Type B pancreatic cell (in vitro differentiated cells): Measurements from ENCODE around the gene ENTHD1. TPM values are rescaled to one million over a fixed set of nuclear protein-coding genes. Genes with fewer than 3 reads are reported as not detected.

Experiments
- DNase-seq: peaks from one replicate; pipeline ENCODE4 v3.0.0; 2021; ENCODE audit warnings: mixed read lengths; ENCODE audit not compliant: unreplicated experiment; ENCODE audit errors: extremely low spot score
- H3K27ac Mint-ChIP-seq: 2 replicates; pipeline ENCODE4 v1.8.0; 2021; ENCODE audit warnings: mild to moderate bottlenecking, mixed read lengths
- H3K27me3 Mint-ChIP-seq: 2 replicates; pipeline ENCODE4 v1.8.0; 2021; ENCODE audit warnings: mixed read lengths
- H3K36me3 Mint-ChIP-seq: 2 replicates; pipeline ENCODE4 v1.8.0; 2021; ENCODE audit warnings: mixed read lengths
- H3K4me1 Mint-ChIP-seq: one replicate; pipeline ENCODE4 v1.8.0; 2021; ENCODE audit warnings: mixed read lengths; ENCODE audit not compliant: unreplicated experiment
- H3K4me3 Mint-ChIP-seq: 2 replicates; pipeline ENCODE4 v1.8.0; 2021; ENCODE audit warnings: mild to moderate bottlenecking, mixed read lengths
- H3K9me3 Mint-ChIP-seq: 2 replicates; pipeline ENCODE4 v1.8.0; 2021; ENCODE audit warnings: mixed read lengths
- total RNA-seq: library from RNA; stranded (reverse); gene quantifications from 2 replicates; pipeline ENCODE4 v1.2.1, GENCODE V29; 2021; ENCODE audit warnings: low replicate concordance
- TF ChIP-seq, protein P1 (sequence below): fragments of 200-600 bp; sonication (generic); conservative IDR thresholded peaks from 2 replicates; pipeline ENCODE4 v1.5.0; 2021; ENCODE audit warnings: antibody characterized with exemption, mild to moderate bottlenecking

Gene ENTHD1
- total RNA-seq, 1 donor from 2014 or later = not detected

DNA sequence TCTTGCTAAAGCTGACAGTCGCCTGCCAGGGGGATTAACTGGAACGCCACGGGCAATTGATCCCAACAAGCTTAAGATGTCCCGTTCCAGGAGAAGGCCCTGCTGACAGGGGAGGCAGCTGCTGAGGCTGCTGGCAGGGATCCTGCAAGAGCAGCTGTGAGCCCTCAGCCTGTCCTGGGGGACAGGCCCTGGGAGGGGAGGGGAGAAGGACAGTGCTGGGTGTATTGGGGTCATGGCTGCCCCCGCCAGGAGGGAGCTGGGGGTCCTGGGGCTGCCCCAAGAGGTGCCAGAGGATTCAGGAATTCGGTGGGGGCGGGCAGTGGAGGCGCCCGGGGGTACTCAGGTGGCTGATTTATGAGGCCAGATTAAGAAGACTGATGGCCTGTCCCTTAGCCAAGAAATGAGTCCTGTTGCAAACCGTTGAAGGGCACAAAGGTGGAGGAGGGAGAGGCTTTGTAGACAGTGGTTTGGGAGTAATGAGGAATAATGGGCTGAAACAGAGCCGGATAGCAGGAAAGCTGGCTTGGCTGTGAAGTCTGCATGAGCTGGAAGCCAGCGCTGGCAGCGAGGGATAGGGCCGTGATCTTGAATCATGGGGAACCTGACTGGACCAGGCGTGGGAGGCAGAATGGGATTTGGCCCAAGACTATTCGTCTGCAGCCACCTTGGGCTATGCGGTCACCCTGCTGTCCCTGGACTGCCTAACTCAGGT, 189.5 kb downstream of the ENTHD1 start:
- Mint-ChIP-seq H3K36me3 (no peaks in the 10 kb centered on the region), H3K4me3 (no peak overlapping the region), H3K27me3 (peaks cover 19% of the 10 kb centered on the region), H3K9me3 (no peaks in the 10 kb centered on the region), H3K27ac (no peak overlapping the region), H3K4me1 (peaks cover 23% of the 10 kb centered on the region)
- TF ChIP-seq, protein P1, sequence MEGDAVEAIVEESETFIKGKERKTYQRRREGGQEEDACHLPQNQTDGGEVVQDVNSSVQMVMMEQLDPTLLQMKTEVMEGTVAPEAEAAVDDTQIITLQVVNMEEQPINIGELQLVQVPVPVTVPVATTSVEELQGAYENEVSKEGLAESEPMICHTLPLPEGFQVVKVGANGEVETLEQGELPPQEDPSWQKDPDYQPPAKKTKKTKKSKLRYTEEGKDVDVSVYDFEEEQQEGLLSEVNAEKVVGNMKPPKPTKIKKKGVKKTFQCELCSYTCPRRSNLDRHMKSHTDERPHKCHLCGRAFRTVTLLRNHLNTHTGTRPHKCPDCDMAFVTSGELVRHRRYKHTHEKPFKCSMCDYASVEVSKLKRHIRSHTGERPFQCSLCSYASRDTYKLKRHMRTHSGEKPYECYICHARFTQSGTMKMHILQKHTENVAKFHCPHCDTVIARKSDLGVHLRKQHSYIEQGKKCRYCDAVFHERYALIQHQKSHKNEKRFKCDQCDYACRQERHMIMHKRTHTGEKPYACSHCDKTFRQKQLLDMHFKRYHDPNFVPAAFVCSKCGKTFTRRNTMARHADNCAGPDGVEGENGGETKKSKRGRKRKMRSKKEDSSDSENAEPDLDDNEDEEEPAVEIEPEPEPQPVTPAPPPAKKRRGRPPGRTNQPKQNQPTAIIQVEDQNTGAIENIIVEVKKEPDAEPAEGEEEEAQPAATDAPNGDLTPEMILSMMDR = no peak
- DNase-seq = no peak

DNA sequence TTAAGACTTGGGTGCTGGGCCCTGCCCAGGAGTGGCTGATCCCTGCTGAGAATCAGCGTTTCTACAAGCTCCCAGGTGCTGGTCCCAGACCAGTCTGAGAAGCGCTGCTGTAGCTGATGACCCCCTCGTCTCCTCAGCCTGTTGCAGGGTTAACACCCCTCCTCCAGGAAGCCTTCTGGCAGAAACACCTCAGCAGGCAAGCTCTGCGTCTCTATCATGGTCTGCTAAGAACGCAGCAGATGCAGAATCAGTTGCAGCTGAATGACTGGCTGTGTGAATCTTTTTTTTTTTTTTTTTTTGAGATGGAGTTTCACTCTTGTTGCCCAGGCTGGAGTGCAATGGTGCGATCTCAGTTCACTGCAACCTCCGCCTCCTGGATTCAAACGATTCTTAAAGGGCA, 190.5 kb downstream of the ENTHD1 start:
- H3K27me3 Mint-ChIP-seq = peaks cover 11% of the 10 kb centered on the region
- H3K27ac Mint-ChIP-seq = no peak overlapping the region
- H3K36me3 Mint-ChIP-seq = no peaks in the 10 kb centered on the region
- H3K4me1 Mint-ChIP-seq = peaks cover 23% of the 10 kb centered on the region
- TF ChIP-seq, protein P1 = no peak
- H3K9me3 Mint-ChIP-seq = no peaks in the 10 kb centered on the region
- DNase-seq = no peak
- H3K4me3 Mint-ChIP-seq = no peak overlapping the region

DNA sequence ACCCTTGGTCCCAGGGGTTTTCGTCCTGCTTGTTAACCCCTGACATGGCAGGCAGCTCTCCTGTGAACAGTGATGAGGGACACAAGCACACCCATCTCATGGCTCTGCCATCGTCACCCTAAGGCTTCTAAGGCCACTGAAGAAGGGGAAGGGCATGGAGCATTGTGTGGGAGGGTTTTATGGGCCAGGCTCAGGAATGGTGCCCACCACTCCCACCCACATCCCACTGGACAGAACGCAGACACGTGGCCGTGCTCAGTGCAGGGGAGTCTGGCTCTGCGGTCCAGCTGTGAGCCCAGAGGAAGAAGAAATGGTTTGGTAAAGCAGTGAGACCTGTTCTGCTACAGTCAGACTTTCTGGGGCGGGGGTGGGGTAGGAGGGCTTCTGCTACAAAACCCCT, 193.0 kb downstream of the ENTHD1 start:
- DNase-seq = no peak
- TF ChIP-seq, protein P1 = no peak
- Mint-ChIP-seq H3K36me3 (no peaks in the 10 kb centered on the region), H3K4me1 (peaks cover 17% of the 10 kb centered on the region), H3K4me3 (no peak overlapping the region), H3K27me3 (peaks cover 14% of the 10 kb centered on the region), H3K9me3 (no peaks in the 10 kb centered on the region), H3K27ac (no peak overlapping the region)

DNA sequence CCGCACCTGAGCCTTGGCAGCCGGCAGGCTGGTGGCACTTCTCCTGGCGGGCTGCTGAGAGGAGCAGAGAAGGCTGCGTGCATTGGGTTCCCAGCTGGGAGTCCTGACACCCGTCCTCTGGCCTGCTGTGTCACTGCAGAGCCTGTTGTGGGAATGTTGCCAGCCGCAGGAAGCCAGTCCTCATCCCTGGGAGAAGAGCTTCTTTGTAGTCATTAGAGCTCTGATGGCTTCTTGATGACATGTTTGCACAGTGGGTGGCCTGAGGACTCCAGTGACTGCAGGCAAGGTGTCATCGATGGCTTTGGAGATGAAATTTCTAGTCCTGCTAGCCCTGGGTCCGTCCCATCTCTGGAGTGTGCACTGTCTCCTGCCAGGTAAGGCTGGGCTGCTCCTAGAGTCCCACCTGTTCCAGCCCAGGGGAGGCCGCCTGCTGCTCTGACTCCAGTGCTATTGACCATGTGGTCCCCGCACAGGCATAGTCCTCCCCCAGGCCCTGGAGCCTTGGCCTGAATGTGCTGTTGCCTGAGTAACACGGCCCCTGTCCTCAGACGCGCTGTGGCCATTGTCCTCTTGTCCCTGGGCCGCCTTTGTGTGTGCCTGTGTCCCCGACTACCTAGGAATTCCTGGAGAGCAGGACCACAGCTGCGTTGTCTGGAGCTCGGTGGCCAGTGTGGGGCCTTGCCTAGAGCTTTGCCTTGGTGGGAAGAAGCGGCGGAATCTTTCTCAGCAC, 193.8 kb downstream of the ENTHD1 start:
- DNase-seq = no peak
- TF ChIP-seq, protein P1 = no peak
- Mint-ChIP-seq H3K27me3 (peaks cover 14% of the 10 kb centered on the region), H3K4me1 (peaks cover 17% of the 10 kb centered on the region), H3K9me3 (no peaks in the 10 kb centered on the region), H3K36me3 (no peaks in the 10 kb centered on the region), H3K27ac (no peak overlapping the region), H3K4me3 (no peak overlapping the region)

DNA sequence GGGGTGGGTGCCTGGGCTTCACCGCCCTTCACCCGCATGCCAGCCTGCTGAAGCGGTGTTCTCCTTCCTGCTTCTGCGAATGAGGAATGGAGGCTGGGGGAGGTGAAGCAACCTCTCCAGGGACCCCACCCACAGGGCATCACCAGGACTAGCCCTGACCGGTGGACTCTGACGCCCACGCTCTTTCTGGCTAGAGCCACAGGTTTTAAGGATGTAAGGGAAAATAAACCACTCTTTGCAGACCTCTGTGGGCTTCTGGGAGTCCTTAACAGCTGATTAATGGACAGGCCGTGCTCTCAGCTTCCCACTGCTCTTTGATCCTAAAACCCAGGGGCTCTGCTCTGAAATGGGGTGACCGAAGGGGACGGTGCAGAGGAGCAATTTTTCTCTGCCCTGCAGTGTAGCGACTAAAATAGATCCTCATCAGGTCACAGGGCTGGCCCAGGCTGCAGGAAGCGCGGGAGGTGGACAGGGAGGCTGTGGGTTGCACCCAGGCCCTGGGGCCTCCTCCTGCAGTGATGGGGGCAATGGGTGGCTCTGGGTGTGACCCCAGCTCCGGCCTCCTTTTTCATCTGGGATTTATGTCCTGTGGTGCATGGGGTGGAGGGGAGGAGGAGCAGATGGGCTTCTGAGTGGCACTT, 195.7 kb downstream of the ENTHD1 start:
- Mint-ChIP-seq H3K4me3 (no peak overlapping the region), H3K9me3 (no peaks in the 10 kb centered on the region), H3K27ac (no peak overlapping the region), H3K27me3 (peaks cover 16% of the 10 kb centered on the region), H3K4me1 (peaks cover 9% of the 10 kb centered on the region), H3K36me3 (no peaks in the 10 kb centered on the region)
- DNase-seq = no peak
- TF ChIP-seq, protein P1 = no peak
